ENCODE measurements around the gene EMC10. TPM values are rescaled to one million over a fixed set of nuclear protein-coding genes. Genes with fewer than 3 reads are reported as not detected.

The EMC10 gene
- polyA plus RNA-seq, 3 donors from 2014 or later = 6.9 to 13.3 (median 9.5) TPM

DNA sequence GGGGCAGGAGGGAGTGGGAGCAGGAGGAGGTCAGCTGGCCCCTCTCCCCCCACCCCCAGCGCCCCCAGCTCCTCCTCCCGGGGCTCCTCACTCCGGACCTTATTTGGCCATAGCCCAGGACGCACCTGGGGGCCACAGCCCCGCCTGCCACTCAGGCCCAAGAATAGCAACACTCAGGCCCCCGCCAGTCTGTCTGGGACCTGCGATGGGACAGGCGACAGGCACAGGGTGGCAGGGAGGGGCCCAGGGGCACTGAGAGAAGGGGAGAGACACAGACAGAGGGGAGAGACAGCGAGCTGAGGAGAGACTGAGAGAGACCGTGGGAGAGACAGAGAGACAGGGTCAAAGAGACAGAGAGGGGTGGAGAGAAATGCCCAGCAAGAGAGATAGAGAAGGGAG is 24.4 kb downstream of the EMC10 start:
- H3K9me3 Mint-ChIP-seq = no peaks in the 10 kb centered on the region
- H3K36me3 Mint-ChIP-seq = peaks cover 0 to 3% (median 0%) of the 10 kb centered on the region in 3 donors
- no peaks in the 10 kb centered on the region for H3K4me1 Mint-ChIP-seq
- DNase-seq = no peak
- no peaks in the 10 kb centered on the region for H3K27me3 Mint-ChIP-seq (ENCODE audit: low read depth in 3 of 3)
- H3K4me3 Mint-ChIP-seq = no peak overlapping the region
- H3K27ac Mint-ChIP-seq = no peak overlapping the region

DNA sequence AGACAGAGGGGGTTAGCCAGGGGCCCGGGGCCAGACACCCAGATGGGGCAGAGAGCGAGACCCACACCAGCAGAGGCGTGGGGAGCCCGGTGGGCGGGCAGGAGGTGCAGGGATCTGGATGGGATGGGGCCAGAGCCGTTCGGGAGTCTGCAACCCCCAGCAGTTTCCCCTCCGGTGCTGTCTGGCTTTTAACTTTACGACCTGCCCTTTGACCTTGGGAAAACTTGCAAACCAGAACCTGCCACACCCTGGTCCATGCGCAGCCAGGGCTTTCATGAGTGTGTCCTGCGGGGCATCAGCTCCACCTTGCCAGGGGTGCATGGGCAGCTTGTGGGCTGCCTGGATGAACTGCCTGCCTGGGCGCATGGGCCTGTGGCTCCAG is 24.9 kb downstream of the EMC10 start:
- Mint-ChIP-seq H3K27ac (no peak overlapping the region), H3K4me1 (no peaks in the 10 kb centered on the region)
- no peak for DNase-seq

DNA sequence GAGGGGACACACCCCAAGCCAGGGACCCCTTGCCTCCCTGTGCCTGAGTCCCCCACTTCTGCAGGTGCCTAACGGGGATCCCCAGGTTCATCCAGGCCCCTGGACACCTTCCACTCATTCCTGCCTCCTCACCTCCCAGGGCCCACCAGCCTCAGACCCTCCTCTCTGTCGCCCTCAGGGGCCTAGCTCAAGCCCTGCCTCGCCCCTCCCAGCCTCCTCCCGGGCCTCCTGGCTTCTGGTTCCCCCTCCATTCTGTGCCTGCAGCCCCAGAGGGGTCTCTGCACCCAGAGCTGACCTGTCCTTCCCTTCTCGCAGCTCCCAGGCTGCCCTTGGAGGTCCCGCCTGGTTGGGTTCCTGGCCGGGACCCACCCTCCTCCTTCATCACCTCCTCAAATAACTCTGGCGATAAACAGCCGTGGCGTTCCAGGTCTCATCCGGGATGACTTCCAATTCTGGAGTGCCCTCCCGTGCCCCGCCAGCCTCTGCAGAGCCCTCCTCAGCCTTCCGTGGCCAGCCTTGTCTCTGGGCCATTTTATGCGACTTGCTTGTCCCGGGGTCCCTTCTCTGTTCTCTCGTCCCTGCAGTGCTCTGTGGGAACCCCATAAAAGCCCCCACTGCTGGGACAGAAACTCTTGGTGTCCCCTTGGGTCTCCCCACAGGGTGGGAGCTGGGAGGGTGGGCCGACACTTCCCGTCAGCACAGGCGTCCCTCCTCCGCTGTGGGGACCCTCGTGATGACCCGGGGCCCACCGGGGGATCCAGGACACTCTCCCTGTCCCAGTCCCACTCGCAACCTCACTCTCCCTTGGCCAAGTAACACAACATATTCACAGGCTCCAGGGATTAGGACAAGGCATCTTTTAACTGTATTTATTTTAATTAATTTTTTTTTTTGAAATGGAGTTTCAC is 25.5 kb downstream of the EMC10 start:
- H3K27ac Mint-ChIP-seq = no peak overlapping the region
- no peak for DNase-seq
- H3K4me1 Mint-ChIP-seq = no peaks in the 10 kb centered on the region
- no peaks in the 10 kb centered on the region for H3K36me3 Mint-ChIP-seq
- H3K9me3 Mint-ChIP-seq = no peaks in the 10 kb centered on the region
- no peaks in the 10 kb centered on the region for H3K27me3 Mint-ChIP-seq (ENCODE audit: low read depth in 3 of 3)
- H3K4me3 Mint-ChIP-seq = no peak overlapping the region

More for the DNA sequence above, 24.9 kb downstream of the EMC10 start:
- Mint-ChIP-seq H3K4me3 (no peak overlapping the region), H3K36me3 (peaks cover 0 to 1% (median 0%) of the 10 kb centered on the region in 3 donors), H3K27me3 (ENCODE audit: low read depth in 3 of 3) (no peaks in the 10 kb centered on the region), H3K9me3 (no peaks in the 10 kb centered on the region)

GRCh38 chr19:50505856-50506611 is 29.7 kb downstream of the EMC10 start:
- no peaks in the 10 kb centered on the region for H3K9me3 Mint-ChIP-seq
- no peaks in the 10 kb centered on the region for H3K36me3 Mint-ChIP-seq
- H3K27me3 Mint-ChIP-seq (ENCODE audit: low read depth in 3 of 3) = peaks cover 0 to 1% (median 0%) of the 10 kb centered on the region in 3 donors
- no peak for DNase-seq
- H3K4me3 Mint-ChIP-seq = no peak overlapping the region
- peaks cover 8 to 10% of the 10 kb centered on the region in 2 donors for H3K4me1 Mint-ChIP-seq
- H3K27ac Mint-ChIP-seq = no peak overlapping the region

- Mint-ChIP-seq H3K4me1 (peaks cover 14 to 15% of the 10 kb centered on the region in 2 donors), H3K27ac (no peak overlapping the region), H3K27me3 (ENCODE audit: low read depth in 3 of 3) (peaks cover 2 to 7% (median 4%) of the 10 kb centered on the region in 3 donors), H3K36me3 (no peaks in the 10 kb centered on the region), H3K9me3 (no peaks in the 10 kb centered on the region), H3K4me3 (no peak overlapping the region)
- DNase-seq = no peak
These were observed 30.4 kb downstream of the EMC10 start for GRCh38 chr19:50506700-50507099.

GRCh38 chr19:50507376-50507775 is 31.1 kb downstream of the EMC10 start:
- DNase-seq = no peak
- peaks cover 2 to 7% (median 6%) of the 10 kb centered on the region in 3 donors for H3K27me3 Mint-ChIP-seq (ENCODE audit: low read depth in 3 of 3)
- H3K4me3 Mint-ChIP-seq = no peak overlapping the region
- H3K27ac Mint-ChIP-seq = no peak overlapping the region
- no peaks in the 10 kb centered on the region for H3K36me3 Mint-ChIP-seq
- H3K4me1 Mint-ChIP-seq = peaks cover 16 to 18% of the 10 kb centered on the region in 2 donors
- H3K9me3 Mint-ChIP-seq = no peaks in the 10 kb centered on the region

- H3K36me3 Mint-ChIP-seq = no peaks in the 10 kb centered on the region
- H3K27me3 Mint-ChIP-seq (ENCODE audit: low read depth in 3 of 3) = peaks cover 2 to 7% (median 6%) of the 10 kb centered on the region in 3 donors
- peaks cover 16 to 18% of the 10 kb centered on the region in 2 donors for H3K4me1 Mint-ChIP-seq
- H3K9me3 Mint-ChIP-seq = no peaks in the 10 kb centered on the region
- H3K4me3 Mint-ChIP-seq = peak overlapping the region in 4 of 5 donors; percentile 30 to 60 (median 44)
- DNase-seq = no peak
- peak overlapping the region in 4 of 6 donors; percentile 51 to 77 (median 72) for H3K27ac Mint-ChIP-seq
These were observed 32.5 kb downstream of the EMC10 start for GRCh38 chr19:50508843-50509190.

- H3K9me3 Mint-ChIP-seq = no peaks in the 10 kb centered on the region
- peak overlapping the region in 4 of 6 donors; percentile 35 to 90 (median 52) for H3K27ac Mint-ChIP-seq
- no peaks in the 10 kb centered on the region for H3K36me3 Mint-ChIP-seq
- no peak for DNase-seq
- peaks cover 16 to 18% of the 10 kb centered on the region in 2 donors for H3K4me1 Mint-ChIP-seq
- peak overlapping the region in 3 of 5 donors; percentile 36 to 62 (median 45) for H3K4me3 Mint-ChIP-seq
- peaks cover 2 to 10% (median 7%) of the 10 kb centered on the region in 3 donors for H3K27me3 Mint-ChIP-seq (ENCODE audit: low read depth in 3 of 3)
These were observed 33.1 kb downstream of the EMC10 start for GRCh38 chr19:50509366-50509765.

GRCh38 chr19:50510121-50510670 is 33.9 kb downstream of the EMC10 start:
- Mint-ChIP-seq H3K4me1 (peaks cover 16 to 18% of the 10 kb centered on the region in 2 donors), H3K36me3 (no peaks in the 10 kb centered on the region), H3K9me3 (no peaks in the 10 kb centered on the region), H3K4me3 (peak overlapping the region; percentile 88 to 96 (median 90)), H3K27ac (peak overlapping the region; percentile 84 to 98 (median 96)), H3K27me3 (ENCODE audit: low read depth in 3 of 3) (peaks cover 3 to 10% (median 8%) of the 10 kb centered on the region in 3 donors)
- DNase-seq = no peak

DNA sequence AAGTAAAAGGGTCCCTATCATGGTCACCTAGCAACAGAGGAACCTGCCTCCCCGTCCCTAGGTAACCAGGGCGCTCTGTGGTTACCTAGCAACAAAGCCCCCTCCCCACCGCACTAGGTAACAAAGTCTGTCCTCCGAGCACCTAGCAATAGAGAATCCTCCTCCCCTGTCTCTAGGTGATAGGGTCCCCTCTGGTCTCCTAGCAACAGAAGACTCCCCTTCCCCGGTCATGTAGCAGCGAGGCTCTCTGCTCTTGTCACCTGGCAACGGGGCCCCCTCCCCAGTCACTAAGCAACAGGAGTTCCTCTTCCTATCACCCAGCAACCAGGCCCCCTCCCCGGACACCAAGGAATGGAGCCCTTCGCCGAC is 34.4 kb downstream of the EMC10 start:
- DNase-seq = no peak
- Mint-ChIP-seq H3K9me3 (no peaks in the 10 kb centered on the region), H3K36me3 (no peaks in the 10 kb centered on the region), H3K4me1 (peaks cover 16 to 18% of the 10 kb centered on the region in 2 donors), H3K4me3 (peak overlapping the region; percentile 88 to 96 (median 90)), H3K27ac (peak overlapping the region; percentile 84 to 98 (median 96)), H3K27me3 (ENCODE audit: low read depth in 3 of 3) (peaks cover 3 to 10% (median 8%) of the 10 kb centered on the region in 3 donors)

DNA sequence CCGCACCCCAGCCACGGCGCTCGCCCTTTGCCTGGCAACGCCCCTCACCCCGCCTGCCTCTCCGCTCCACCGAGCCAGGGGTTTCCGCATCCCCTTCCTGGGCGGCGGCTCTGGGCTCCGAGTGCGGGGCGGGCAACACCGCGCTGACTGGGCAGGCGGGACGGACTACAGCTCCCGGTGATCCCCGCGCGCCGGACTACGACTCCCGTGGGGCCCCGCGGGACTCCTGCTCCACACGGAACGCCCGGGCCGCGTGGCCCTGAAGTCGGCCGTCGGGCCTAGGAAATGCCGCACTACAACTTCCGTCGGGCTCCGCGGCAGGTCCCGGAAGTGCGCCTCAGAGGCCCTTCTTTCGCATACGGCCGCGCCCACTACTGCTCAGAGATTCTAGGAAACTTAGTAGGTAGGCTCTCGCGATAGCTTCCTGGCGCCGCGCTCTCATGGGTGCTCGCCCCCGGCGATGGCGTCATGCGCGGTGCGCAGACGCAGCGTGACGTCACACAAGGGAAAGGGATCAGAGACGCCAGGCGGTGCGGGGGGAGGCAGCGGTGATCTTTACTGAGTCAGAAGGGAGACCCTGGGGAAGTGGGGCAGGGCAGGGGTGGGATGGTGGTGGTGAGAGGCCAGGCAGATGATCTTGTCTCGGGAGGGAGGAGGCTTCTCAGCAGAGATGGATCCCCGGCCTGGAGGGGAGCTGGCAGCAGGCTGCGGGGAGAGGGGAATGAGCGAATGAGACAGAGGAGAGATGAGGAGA is 34.9 kb downstream of the EMC10 start, which contains the start of gene JOSD2:
JOSD2 (minus strand) TSS at position 123 of the 754 bp plus-strand sequence. CDS start 760 bp downstream, outside the sequence.
- Mint-ChIP-seq H3K36me3 (no peaks in the 10 kb centered on the region), H3K27ac (peak within 1 kb of the TSS; percentile 92 to 98 (median 98)), H3K4me3 (peak within 1 kb of the TSS; percentile 88 to 96 (median 90)), H3K4me1 (peaks cover 16 to 18% of the 10 kb centered on the region in 2 donors), H3K9me3 (no peaks in the 10 kb centered on the region), H3K27me3 (ENCODE audit: low read depth in 3 of 3) (peaks cover 3 to 10% (median 8%) of the 10 kb centered on the region in 3 donors)
- peak; percentile 93 to 96 (median 96) for DNase-seq

DNA sequence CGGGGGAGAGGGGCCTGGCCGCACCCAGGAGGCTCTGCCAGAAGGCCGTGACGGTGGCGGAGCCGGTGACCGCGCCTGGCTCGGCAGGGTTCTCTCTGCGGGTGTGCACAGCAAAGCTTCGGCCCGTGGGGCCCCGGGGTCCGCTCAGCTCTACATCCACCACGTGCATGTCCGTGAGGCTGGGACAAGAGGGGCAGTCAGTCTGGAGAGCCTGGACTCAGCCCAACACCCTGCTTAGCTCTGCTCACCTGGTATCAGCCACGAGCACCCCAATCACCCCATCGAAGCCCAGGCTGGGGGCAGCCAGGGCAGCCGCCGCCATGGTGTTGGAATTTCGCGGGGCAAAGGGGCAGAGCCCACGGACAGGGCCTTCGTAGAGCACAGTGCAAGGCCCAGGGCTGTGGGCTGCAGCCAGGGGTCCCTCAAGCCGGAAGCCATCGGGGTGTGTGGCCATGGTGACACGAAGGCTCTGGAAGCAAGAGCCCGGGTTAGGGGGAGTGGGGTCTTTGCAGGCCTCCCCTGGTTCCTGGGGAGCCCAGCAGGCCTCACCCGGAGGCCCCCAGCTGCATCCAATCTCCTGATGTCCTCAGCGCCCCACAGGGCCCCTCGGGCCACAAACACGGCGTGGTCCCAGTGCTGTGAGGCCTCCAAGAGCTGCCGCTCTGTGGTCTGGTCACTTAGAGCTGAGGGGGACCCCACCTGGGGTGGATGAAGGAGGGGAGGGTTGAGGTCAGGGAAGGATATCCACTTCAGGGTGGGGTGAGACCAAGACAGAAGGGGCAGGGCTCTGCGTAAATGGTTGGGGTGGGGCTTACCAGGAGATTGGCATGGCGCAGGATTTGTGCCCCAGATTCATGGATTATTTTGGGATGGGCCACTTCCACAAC is 36.0 kb downstream of the EMC10 start:
- Mint-ChIP-seq H3K36me3 (no peaks in the 10 kb centered on the region), H3K4me1 (peaks cover 16 to 18% of the 10 kb centered on the region in 2 donors), H3K4me3 (no peak overlapping the region), H3K27ac (peak overlapping the region in 2 of 6 donors; percentile 24 to 94), H3K9me3 (no peaks in the 10 kb centered on the region), H3K27me3 (ENCODE audit: low read depth in 3 of 3) (peaks cover 5 to 10% (median 8%) of the 10 kb centered on the region in 3 donors)
- DNase-seq = no peak
